Measurements from ENCODE around the gene HMGCL.
"Not testable (repeated sequence)": the region's sequence is repeated elsewhere in the genome, so short reads cannot be mapped to it uniquely, and the experiment has no call there.

The HMGCL gene

DNA sequence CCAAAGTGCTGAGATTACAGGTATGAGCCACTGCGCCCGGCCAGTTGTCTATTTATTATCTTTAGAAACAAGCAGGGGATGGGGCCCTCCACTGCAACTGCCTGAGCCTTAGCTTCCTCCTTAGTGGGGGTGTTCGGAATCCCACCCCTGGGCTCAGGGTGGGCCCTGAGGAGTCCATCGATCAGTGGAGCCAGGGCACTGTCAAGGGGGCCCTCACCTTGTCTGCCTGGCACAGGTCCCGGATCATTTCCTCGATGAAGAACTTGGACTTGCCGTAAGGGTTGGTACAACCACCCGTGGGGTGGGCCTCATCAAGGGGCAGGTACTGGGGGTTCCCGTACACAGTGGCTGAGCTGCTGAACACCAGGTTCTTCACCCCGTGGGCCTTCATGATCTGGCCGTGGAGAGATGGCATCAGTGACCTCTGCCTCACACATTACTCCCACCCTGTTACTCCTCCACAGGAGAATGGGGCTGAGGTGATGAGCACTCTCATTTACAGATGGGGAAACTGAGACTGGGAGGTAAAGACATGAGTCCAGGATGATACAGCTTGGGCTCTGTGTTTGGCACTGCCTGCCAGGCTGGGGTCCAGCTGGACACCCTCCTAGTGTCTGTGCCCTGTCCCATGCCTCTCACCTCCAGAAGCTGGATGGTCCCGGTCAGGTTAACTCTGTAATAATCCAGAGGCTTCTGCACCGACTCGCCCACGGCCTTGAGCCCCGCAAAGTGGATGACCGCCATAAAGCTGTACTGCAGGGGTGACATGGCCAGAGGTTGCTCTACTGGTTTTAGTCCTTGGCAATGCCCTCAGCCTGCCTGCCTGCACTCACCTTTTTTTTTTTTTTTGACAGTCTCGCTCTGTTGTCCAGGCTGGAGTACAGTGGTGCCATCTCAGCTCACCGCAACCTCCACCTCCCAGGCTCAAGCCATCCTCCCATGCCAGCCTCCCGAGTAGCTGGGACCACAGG lies 27.5 kb downstream of the HMGCL start:
- DNase-seq = no peak

DNA sequence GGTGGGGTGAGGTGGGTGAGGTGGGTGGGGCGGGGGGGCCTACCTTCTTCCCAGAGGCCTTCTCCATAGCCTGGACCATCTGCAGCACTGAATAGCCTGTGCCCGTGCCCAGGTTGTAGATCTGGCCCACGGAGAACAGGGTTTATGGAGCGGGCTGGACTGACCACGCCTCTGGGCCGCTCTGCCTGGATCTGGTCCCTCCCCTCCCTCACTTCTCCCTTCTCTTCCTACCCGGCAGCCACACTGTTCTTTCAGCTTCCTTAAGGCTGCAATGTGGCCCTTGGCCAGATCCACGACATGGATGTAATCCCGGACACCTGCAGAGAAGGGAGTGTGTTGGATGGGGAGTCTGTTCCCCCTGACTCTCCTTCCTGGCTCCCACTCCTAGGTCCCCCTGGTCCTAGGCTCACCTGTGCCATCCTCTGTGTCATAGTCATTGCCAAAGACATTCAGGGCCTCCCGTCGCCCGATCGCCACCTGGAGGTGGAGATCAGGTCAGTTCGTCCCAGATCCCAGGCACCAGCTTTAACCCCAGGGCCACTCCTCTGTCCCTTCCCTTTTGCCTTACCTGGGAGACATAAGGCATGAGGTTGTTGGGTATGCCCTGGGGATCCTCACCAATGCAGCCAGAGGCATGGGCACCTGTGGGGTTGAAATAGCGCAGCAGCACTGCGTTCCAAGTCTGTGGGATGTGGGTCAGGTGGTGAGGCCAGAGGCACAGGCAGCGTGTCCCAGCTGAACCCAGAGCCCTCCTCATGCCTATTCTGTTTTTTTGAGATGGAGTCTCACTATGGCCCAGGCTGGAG lies 28.6 kb downstream of the HMGCL start:
- DNase-seq = no peak

DNA sequence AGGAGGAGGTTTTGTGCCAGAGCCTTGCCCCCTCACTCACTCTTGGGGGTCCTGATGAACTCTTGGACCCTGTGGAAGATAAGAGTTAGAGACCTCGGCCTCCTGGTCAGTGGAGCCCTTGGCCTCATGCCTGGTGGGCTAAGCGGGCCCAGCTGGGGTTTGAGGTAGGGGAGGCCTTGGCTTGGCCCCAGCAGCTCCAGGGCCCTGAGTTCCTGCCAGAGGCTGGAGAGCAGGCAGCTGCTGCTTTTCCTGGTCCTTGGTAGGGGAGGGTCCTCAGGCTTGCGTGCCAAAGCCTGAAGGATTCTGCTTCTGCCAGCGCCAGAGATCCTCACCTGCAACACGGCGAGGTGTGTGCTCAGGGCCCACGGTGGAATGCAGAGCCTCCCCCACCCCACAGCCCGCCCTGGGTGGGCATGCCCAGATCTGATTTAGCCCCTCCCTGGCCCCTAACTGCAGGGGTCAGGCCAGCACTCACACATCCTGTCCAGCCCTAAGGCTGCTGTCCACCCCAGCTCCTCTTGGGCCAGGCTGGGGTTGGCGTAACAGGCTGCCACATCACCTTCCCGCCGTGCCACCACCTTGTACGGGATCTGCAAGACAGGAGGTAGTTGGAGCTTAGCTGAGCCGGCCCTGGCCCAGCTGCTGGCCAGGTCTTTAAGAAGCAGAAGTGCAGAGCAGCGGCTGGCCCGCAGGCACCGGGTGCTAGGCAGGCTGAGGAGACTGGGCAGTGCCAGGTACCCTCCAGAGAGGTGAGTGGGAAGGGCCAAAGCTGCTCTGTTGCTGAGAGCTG lies 29.4 kb downstream of the HMGCL start:
- no peak for DNase-seq

DNA sequence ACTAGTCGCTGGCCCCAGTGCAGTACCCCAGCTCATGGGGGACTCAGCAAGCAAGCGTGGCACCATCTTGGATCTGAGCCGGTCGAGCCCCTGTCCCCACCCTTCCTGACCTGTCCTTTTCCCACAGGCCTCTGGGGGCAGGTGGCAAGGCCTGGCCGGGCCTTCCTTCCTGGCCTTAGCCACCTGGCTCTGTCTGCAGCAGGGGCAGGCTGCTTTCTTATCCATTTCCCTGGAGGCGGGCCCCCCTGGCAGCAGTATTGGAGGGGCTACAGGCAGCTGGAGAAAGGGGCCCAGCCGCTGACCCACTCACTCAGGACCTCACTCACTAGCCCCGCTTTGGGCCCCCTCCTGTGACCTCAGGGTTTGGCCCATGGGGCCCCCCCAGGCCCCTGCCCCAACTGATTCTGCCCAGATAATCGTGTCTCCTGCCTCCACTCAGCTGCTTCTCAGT lies 30.5 kb downstream of the HMGCL start:
- not testable (repeated sequence) for DNase-seq

DNA sequence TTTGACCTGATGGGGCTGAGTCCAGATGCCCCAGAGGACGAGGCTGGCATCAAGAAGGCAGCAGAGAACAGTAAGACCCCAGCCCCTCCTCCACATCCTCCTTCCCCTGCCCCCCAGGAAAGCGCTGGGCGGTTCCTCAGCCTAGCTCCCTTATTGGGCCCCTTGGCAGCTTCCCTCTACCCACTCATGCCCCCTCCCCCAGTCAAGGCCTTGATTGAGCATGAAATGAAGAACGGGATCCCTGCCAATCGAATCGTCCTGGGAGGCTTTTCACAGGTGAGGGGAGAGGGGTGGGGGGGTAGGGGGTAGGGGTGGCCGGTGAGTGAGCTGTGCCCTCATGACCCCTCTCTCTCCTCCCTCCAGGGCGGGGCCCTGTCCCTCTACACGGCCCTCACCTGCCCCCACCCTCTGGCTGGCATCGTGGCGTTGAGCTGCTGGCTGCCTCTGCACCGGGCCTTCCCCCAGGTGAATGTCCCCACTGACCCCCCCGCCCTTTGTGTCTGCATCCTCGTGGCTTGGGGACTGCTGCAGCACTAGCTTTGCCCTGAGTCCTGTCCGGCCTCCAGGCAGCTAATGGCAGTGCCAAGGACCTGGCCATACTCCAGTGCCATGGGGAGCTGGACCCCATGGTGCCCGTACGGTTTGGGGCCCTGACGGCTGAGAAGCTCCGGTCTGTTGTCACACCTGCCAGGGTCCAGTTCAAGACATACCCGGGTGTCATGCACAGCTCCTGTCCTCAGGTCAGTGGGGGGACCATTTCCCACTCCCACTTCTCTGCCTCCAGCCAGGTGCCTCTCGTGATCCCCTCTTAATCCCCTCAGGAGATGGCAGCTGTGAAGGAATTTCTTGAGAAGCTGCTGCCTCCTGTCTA lies 31.1 kb downstream of the HMGCL start:
- DNase-seq = no peak

DNA sequence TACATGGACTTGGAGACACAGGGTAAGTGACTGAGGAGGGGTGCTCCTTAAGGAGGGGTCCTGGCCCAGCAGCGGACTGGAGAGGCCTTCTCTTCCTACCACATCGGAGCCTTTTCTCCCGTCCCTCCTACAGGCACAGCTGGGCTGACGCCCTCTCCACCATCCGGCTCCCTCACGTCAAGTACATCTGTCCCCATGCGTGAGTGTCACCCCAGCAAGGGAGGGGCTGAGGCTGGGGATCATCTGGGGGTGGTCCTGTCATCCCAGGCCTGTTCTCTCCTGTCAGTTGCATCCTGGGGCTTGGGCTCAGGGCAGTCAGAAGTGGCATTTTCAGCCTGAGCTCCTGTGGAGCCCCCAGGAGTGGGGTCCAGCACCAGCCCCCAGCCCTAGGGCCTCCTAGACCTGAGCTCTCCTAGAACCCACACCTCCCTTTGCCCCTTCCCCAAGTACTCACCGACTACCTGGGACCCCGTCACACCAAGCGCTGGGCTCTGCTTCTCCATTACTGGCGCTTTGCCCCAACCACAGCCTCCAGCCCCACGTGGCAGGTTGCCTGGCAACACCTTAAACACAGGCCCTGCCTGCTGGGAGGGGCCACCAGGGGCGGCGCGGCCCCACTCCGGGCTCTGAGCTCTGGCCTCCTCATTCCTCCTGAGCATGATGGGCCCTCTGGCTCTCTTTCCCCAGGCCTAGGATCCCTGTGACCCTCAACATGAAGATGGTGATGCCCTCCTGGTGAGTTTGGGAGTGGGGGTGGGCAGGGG lies 32.0 kb downstream of the HMGCL start:
- DNase-seq = peak in 1 of 2 donors; percentile 42

DNA sequence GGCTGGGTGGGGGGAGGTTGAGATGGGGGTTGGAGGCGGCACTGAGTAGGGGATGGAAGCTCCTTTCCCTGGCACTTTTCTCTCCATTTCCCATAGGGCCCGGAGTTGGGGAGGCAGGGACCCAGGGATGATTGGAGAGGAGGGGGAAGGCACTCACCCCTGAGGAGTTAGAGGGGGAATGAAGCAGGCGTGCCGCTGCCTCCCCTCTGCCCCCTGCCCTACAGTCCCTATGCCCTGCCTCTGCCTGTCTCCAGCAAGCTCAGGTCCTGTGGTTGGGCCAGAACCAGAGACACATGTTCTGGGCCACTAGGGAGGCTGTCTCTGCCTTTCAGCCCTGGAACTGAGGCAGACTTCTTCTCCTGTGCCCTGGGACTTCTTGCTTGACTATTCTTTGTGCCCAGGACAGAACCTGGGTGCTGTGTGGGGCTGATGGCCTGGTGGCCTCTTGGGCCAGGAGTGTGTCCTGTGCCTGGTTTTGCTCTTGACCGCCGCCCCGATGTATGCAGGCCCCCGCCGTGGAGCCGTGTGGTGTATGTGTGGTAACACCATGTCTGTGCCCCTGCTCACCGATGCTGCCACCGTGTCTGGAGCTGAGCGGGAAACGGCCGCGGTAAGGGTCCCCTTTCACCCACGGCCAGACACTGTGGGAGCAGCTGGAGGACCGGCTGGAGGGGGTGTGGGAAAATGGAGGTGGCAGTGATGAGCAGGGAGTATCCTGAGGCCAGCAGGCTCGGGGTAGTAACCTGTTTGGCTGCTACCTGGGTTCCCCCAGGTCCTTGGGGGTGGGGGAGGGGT lies 32.9 kb downstream of the HMGCL start:
- no peak for DNase-seq

DNA sequence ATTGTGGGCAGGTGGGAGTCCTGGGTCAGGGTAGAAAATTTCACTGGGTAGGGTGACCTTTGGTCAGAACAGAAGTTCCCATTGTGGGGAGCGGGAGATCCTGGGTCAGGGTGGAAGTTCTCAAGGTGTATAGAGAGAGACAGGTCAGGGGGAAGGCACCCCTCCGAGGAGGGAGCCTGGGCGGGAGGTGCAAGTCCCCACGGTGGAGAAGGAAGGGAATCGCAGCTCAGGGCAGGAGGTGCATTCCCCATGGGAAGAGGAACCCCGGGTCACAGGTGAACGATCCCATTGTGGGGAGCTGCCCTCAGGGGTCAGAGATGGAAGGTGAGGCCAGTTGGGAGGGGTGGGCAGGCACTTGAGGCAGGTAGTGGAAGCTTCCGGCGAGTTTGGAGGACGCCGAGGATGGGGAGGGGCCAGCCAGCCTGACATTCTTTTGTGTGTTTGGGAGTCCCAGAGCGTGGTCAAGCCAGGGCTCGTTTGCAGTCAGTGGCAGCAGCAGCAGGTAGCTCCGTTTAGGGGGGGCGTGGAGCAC lies 33.6 kb downstream of the HMGCL start:
- DNase-seq = peak in 1 of 2 donors; percentile 45

DNA sequence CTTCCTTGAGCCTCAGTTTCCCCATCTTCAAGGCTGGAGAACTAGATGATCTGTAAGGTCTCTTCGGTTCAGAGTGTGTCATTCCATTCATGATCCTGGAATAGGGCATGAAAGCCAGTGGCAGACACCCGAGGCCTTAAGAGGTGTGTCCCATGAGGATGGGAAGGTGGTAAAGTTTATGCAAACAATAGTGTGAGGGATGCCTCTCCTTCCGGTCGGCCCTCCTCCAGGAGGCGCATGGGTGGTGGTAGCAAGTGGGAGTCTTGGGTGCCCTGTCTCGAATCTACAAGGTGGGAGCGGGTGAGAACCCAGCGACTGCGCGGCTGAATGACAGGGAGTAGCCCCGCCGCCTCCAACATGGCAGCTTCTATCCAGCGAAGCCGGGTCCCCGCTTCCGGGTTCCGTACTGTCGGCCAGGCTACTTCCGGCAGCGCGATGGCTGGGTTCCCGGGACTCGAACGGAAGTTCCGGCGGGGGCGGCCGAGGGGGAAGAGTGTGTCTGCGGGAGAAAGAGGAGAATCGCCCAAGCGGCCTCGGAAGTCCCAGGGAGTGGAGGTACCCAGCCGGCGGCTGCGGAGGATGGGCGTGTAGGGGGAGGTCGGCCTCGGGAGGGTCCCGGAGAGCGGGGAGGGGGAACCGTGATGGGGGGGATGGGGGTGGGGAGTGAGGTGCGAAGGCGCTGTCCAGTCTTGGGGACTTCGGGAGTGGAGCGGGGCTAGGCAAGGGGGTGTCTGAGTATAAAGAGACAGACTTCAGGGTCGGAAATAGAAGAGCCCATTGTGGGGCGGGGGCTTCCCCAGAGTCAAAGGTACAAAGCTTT lies 34.3 kb downstream of the HMGCL start, which contains the start of gene LYPLA2:
TSS of gene LYPLA2 (plus strand) at position 450 of the 820 bp plus-strand sequence. CDS start 1,538 bp downstream, outside the sequence.
- peak; percentile 91 to 93 for DNase-seq

DNA sequence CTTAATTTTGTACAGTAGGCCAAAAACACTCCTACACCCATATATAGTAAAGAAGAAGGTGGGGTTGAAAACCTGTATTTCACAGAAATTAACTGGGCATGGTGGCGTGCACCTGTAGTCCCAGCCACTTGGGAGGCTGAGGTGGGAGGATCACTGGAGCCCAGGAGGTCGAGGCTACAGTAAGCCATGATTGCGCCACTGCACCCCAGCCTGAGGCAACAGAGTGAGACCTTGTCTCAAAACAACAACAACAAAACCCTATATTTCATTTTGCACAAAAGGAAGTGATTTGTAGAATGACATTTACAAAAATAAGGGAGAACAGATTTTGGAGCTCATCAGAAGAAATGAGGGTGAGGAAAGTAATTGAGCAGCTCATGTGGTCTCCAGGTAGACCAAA lies 36.5 kb downstream of the HMGCL start:
- no peak for DNase-seq

DNA sequence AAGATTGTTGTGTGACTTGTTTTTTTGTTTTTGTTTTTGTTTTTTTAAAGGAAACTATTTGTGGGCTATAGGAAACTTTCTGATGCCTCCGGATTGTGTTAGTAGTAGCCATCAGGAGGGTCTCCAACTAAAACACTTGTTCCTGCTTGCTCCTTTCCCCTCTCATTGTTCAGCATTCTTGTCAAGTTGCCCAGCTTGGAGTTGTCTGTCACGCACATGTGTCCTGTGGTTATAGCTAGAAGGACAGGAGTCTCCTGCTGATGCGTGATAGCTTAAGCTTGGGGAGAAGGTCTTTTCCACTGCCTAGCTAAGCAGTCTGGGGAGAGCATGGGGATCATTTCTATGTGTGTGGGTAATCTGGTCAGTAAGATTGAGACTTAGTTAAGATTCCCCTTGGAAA lies 37.5 kb downstream of the HMGCL start:
- no peak for DNase-seq

DNA sequence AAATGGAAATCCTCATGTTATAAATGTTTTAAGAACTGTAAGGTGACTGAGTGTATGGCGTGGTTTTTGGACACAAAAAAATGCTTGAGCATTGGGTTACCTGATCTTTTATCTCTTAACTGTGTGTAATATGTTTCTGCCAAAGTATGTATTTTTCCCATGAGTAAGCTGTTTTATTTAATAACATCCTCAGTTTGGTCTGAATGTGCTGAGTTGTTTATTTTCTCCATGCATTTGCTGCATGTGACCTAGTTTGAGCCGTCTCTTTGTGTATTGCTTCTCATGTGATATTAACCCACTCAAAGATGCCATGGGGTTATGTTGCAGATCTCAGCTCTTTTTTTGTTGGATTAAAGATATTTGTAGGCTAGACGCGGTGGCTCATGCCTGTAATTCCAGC lies 40.4 kb downstream of the HMGCL start:
- DNase-seq = no peak

DNA sequence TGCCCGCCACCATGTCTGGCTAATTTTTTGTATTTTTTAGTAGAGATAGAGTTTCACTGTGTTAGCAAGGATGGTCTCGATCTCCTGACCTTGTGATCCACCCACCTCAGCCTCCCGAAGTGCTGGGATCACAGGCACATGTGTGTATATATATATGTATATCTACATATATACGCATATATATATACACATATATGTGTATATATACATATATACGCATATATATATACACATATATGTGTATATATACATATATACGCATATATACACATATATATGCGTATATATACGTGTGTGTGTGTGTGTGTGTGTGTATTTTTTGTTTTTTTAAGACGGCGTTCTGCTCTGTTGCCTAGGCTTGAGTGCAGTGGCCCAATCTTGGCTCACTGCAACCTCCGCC lies 42.1 kb downstream of the HMGCL start:
- DNase-seq = not testable (repeated sequence)

DNA sequence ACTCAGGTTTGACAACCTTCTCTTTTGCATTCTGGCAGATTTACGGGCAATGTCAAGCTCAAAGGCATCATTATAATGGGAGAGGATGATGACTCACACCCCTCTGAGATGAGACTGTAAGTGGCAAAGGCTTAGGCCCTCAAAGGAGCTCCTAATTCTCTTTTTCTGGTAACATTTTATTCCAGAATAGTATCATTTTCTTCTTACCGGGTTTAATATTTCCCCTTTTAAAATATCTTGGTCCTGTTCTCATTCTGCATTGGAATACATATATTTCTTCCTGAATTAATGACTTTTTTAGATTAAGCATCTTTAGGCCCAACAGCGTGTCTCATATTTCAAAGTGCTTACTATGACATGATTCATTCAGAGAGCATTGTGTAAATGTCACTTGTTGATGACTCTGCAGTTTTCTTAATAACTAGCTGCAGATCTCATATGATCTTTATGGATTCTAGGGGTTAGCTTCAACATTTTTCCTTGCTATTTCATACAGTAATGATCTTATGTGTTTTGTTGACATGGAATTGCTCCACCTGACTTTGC lies 45.3 kb downstream of the HMGCL start:
- no peak for DNase-seq

DNA sequence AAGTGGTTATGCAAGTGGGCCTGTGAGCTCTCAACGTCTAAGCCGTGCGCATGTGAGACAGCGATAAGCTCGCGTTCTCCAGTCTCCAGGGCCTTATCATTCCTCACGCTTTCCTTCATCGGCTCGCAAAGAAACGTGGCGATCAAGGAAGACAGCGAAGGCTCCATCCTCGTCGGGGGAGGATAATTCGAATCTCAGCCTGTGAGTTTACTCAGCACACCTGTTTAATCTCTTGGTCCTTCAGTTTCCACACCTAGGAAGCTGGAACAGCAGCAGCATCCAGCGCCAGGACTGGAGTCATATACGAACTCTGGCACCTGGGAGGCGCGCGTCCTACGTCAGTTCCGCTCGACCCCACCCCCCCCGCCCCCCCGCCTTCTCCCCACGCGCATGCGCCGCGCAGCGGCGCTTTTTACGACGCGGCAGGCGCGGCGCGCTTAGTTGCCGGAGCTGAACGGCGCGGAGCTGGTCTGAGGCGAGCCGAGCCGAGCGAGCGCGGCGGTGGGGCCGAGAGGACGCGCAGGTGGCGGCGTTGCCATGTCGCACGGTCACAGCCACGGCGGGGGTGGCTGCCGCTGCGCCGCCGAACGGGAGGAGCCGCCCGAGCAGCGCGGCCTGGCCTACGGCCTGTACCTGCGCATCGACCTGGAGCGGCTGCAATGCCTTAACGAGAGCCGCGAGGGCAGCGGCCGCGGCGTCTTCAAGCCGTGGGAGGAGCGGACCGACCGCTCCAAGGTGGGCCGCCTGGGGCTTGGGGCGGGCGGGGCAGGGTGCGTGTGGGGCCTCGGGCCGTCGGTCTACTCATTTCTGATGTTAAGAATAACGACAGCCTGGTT lies 47.0 kb downstream of the HMGCL start, which contains the start of gene PITHD1:
TSS of gene PITHD1 (plus strand) at position 440 of the 836 bp plus-strand sequence. CDS start at position 538, 98 bp downstream.
- DNase-seq = peak; percentile 76 to 81

DNA sequence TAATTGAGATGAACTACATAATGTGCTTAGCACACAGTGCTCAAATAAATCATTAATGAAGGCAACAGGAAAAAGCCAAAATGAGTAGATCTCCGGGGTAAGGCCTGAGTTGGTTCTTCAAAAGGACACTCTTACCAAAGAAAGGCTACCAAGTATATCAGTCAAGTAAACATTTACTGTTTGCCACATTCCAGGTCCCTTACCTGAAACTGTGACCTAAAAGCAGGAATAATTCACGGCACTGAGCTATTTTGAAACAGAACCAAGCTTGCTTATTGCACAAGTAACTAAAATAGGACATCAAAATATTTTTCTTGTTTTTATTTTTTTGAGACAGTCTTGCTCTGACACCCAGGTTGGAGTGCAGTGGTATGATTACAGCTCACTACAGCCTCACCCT lies 49.0 kb downstream of the HMGCL start:
- DNase-seq = no peak

DNA sequence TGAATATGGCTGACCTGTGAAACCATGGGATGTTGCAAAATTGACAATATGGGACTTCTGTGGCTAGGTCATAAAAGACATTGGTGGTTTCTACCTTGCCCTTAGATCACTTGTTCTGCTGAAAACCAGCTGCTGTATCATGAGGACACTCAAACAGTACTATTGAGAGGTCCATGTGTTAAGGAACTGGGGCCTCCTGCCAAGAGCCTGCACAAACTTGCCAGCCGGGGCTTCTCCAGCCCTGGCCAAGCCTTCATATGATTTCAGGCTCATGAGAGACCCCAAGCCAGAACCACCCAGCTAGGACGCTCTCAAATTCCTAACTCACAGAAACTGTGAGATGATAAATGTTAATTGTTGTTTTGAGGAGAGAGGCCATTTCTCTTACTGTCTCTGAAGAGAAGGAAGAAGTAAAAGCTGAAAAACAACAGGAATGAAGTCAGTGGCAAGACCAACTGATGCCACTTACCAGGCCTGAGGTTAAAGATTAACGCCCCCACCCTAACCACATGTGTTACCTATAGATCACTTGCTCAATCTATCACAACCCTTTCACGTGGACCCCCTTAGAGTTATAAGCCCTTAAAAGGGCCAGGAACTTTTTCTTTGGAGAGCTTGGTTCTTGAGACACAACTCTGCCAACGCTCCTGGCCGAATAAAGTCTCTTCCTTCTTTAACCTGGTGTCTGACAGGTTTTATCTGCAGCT lies 50.9 kb downstream of the HMGCL start:
- no peak for DNase-seq

All from stimulated activated CD4-positive, alpha-beta T cell treated with anti-CD3 and anti-CD28 coated beads, Interleukin-2, amount 100 ng/mL, for 24 hours (primary cell).